ENCODE data around the gene PTPRN2. TPM values are rescaled to one million over a fixed set of nuclear protein-coding genes. Genes with fewer than 3 reads are reported as not detected.

Gene PTPRN2
- total and polyA plus RNA-seq, 9 of the 15 experiments (the other 6 are each of a cell fraction or from before 2014, with no cell fraction given): not detected

DNA sequence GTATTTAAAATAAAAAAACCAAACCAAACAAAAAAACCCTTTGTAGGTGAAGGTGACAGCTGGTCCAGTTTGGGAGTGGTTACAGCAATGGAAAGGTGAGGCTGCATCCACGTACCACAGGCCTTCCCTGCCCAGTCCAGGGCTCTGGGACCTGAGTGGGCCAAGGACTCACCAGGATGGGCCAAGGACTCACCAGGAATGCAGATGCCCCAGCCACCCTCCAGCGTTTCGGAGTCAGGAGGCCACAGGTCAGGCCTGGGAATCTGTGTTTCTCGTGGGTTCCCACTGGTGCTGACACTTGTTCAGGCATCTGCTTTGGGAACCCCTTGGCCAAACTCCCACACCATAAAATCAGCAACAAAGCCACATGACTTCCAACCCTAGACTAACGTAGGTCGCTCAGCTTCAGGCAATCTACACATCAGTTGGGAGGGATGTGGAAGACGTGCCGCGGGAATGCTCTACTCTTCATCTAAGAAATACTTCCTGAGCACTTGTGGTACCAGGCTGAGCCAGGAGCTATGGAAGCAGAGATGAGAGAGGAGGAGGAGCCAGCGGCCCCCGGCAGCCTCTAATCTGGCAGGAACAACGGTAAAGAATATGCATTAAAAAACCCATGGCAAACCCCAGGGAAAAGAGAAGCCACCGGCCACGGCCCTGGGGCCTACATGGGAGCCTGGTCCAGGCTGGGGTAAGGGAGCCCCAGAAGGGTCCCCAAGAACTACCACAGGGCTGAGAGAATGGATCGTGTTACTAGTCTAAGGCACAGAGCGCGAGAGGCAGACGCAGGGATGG, 473.4 kb downstream of the PTPRN2 start (continued):
- TF ChIP-seq, protein P1, sequence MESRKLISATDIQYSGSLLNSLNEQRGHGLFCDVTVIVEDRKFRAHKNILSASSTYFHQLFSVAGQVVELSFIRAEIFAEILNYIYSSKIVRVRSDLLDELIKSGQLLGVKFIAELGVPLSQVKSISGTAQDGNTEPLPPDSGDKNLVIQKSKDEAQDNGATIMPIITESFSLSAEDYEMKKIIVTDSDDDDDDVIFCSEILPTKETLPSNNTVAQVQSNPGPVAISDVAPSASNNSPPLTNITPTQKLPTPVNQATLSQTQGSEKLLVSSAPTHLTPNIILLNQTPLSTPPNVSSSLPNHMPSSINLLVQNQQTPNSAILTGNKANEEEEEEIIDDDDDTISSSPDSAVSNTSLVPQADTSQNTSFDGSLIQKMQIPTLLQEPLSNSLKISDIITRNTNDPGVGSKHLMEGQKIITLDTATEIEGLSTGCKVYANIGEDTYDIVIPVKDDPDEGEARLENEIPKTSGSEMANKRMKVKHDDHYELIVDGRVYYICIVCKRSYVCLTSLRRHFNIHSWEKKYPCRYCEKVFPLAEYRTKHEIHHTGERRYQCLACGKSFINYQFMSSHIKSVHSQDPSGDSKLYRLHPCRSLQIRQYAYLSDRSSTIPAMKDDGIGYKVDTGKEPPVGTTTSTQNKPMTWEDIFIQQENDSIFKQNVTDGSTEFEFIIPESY (CRISPR knock-in tag; IDR thresholded peaks at IDR 0.05): no peak
- TF ChIP-seq PTTG1 (tag; IDR thresholded peaks at IDR 0.05; ENCODE audit: low read depth): no peak
- TF ChIP-seq, protein P2, sequence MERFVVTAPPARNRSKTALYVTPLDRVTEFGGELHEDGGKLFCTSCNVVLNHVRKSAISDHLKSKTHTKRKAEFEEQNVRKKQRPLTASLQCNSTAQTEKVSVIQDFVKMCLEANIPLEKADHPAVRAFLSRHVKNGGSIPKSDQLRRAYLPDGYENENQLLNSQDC (CRISPR knock-in tag; IDR thresholded peaks at IDR 0.05): no peak
- TF ChIP-seq, protein P3, sequence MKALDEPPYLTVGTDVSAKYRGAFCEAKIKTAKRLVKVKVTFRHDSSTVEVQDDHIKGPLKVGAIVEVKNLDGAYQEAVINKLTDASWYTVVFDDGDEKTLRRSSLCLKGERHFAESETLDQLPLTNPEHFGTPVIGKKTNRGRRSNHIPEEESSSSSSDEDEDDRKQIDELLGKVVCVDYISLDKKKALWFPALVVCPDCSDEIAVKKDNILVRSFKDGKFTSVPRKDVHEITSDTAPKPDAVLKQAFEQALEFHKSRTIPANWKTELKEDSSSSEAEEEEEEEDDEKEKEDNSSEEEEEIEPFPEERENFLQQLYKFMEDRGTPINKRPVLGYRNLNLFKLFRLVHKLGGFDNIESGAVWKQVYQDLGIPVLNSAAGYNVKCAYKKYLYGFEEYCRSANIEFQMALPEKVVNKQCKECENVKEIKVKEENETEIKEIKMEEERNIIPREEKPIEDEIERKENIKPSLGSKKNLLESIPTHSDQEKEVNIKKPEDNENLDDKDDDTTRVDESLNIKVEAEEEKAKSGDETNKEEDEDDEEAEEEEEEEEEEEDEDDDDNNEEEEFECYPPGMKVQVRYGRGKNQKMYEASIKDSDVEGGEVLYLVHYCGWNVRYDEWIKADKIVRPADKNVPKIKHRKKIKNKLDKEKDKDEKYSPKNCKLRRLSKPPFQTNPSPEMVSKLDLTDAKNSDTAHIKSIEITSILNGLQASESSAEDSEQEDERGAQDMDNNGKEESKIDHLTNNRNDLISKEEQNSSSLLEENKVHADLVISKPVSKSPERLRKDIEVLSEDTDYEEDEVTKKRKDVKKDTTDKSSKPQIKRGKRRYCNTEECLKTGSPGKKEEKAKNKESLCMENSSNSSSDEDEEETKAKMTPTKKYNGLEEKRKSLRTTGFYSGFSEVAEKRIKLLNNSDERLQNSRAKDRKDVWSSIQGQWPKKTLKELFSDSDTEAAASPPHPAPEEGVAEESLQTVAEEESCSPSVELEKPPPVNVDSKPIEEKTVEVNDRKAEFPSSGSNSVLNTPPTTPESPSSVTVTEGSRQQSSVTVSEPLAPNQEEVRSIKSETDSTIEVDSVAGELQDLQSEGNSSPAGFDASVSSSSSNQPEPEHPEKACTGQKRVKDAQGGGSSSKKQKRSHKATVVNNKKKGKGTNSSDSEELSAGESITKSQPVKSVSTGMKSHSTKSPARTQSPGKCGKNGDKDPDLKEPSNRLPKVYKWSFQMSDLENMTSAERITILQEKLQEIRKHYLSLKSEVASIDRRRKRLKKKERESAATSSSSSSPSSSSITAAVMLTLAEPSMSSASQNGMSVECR (CRISPR knock-in tag; IDR thresholded peaks at IDR 0.05): no peak
- no peak for TF ChIP-seq CHD1 (IDR thresholded peaks at IDR 0.05; ENCODE audit: low read length)
- TF ChIP-seq JUND (IDR thresholded peaks at IDR 0.05; ENCODE audit: borderline replicate concordance, low read depth, low read length): no peak
- no peak for TF ChIP-seq JUND (tag; IDR thresholded peaks at IDR 0.05; ENCODE audit: borderline replicate concordance, low read depth, low read length)
- TF ChIP-seq MAZ (CRISPR knock-in tag; conservative IDR thresholded peaks at IDR 0.05 in 1 of 2, IDR thresholded peaks at IDR 0.05 in 1 of 2): no peak
- TF ChIP-seq, protein P4, sequence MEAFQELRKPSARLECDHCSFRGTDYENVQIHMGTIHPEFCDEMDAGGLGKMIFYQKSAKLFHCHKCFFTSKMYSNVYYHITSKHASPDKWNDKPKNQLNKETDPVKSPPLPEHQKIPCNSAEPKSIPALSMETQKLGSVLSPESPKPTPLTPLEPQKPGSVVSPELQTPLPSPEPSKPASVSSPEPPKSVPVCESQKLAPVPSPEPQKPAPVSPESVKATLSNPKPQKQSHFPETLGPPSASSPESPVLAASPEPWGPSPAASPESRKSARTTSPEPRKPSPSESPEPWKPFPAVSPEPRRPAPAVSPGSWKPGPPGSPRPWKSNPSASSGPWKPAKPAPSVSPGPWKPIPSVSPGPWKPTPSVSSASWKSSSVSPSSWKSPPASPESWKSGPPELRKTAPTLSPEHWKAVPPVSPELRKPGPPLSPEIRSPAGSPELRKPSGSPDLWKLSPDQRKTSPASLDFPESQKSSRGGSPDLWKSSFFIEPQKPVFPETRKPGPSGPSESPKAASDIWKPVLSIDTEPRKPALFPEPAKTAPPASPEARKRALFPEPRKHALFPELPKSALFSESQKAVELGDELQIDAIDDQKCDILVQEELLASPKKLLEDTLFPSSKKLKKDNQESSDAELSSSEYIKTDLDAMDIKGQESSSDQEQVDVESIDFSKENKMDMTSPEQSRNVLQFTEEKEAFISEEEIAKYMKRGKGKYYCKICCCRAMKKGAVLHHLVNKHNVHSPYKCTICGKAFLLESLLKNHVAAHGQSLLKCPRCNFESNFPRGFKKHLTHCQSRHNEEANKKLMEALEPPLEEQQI (IDR thresholded peaks at IDR 0.05): no peak
- TF ChIP-seq YY1 (IDR thresholded peaks at IDR 0.05; ENCODE audit: borderline replicate concordance in 1 of 3, control insufficient read depth in 1 of 3, extremely low read depth in 1 of 3, insufficient read depth in 3 of 3, insufficient read length in 1 of 3, insufficient replicate concordance in 2 of 3, low read depth in 1 of 3, low read length in 2 of 3): no peak
